ENCODE results near the gene WSB1. TPM values are rescaled to one million over a fixed set of nuclear protein-coding genes. Genes with fewer than 3 reads are reported as not detected.
A peak's percentile ranks its signal among the peaks of the same experiment; 100 is the strongest.
"Not testable (repeated sequence)": the region's sequence is repeated elsewhere in the genome, so short reads cannot be mapped to it uniquely, and the experiment has no call there.

Gene WSB1
- 100 to 1,000 TPM in 7 of 8 experiments, 10 to 100 TPM in 1; 64.9 to 305 (median 210) TPM for total RNA-seq

- H3K4me1 ChIP-seq (replicated peaks in 1 of 2) = peaks cover 15 to 20% of the 10 kb centered on the region in 2 donors
- peak within 1 kb of the TSS; percentile 86 to 96 for H3K27ac ChIP-seq
- H3K4me3 ChIP-seq = peak within 1 kb of the TSS; percentile 60 to 94 (median 75)
- 0 to 4% (median 0%) methylated on average over 3 to 14 of the region's 66 CpGs; no CpG with 5 or more reads in 3 of the 10 experiments for WGBS, 10 experiments
- ATAC-seq (replicated peaks in 6 of 8) = peak; percentile 78 to 95 (median 92)
- in situ Hi-C loops (cut with MboI; ENCODE audit: low pct_unique_long_range_greater_than_20kb in 2 of 9, low sequenced_read_pairs in 9 of 9, unreplicated experiment in 9 of 9) = no loop called here
Measured at GRCh38 chr17:27293898-27294688, at the start of gene WSB1. Gene WSB1 (plus strand): TSS chr17:27294114. CDS start chr17:27294396, 282 bp downstream.

- ATAC-seq (replicated peaks in 6 of 8) = peak in 7 of 8 experiments; percentile 12 to 76 (median 22)
- in situ Hi-C loops (cut with MboI; ENCODE audit: low pct_unique_long_range_greater_than_20kb in 2 of 9, low sequenced_read_pairs in 9 of 9, unreplicated experiment in 9 of 9) = loop anchor here in 7 of 9 experiments (10.0 to 25.0 kb wide), 7 partner anchors 90 to 443 kb away; partner anchors contain the start of gene KSR1 (in 1 of the 7)
- WGBS, 10 experiments = 30 to 90% (median 78%) methylated on average over 1 to 10 of the region's 16 CpGs
Measured at GRCh38 chr17:27244491-27245223, 49.3 kb upstream of the WSB1 start.

GRCh38 chr17:27245230-27245696 lies 48.7 kb upstream of the WSB1 start:
- H3K27ac ChIP-seq = no peak overlapping the region
- 0 to 40% (median 13%) methylated on average over 2 to 6 of the region's 7 CpGs for WGBS, 10 experiments
- H3K4me1 ChIP-seq (replicated peaks in 1 of 2) = peaks cover 6 to 10% of the 10 kb centered on the region in 2 donors
- in situ Hi-C loops (cut with MboI; ENCODE audit: low pct_unique_long_range_greater_than_20kb in 2 of 9, low sequenced_read_pairs in 9 of 9, unreplicated experiment in 9 of 9) = loop anchor here in 7 of 9 experiments (10.0 to 25.0 kb wide), 7 partner anchors 90 to 442 kb away; partner anchors contain the start of gene KSR1 (in 1 of the 7)
- ATAC-seq (replicated peaks in 6 of 8) = peak; percentile 85 to 100 (median 98)
- no peak overlapping the region for H3K4me3 ChIP-seq

More at GRCh38 chr17:27244491-27245223, 49.3 kb upstream of the WSB1 start:
- Histone ChIP-seq H3K4me1 (replicated peaks in 1 of 2) (peaks cover 7 to 10% of the 10 kb centered on the region in 2 donors), H3K27ac (no peak overlapping the region), H3K4me3 (no peak overlapping the region)

- H3K4me1 ChIP-seq (replicated peaks in 1 of 2) = peaks cover 2 to 10% of the 10 kb centered on the region in 2 donors
- no peak overlapping the region for H3K27ac ChIP-seq
- in situ Hi-C loops (cut with MboI; ENCODE audit: low pct_unique_long_range_greater_than_20kb in 2 of 9, low sequenced_read_pairs in 9 of 9, unreplicated experiment in 9 of 9) = loop anchor here in 7 of 9 experiments (10.0 to 25.0 kb wide), 7 partner anchors 88 to 441 kb away; partner anchors contain the start of gene KSR1 (in 1 of the 7)
- no peak for ATAC-seq (replicated peaks in 6 of 8)
- H3K4me3 ChIP-seq = no peak overlapping the region
Measured at GRCh38 chr17:27246537-27246936, 47.4 kb upstream of the WSB1 start.

GRCh38 chr17:27247071-27247957 lies 46.6 kb upstream of the WSB1 start:
- peak in 3 of 8 experiments; percentile 54 to 89 (median 68) for ATAC-seq (replicated peaks in 6 of 8)
- in situ Hi-C loops (cut with MboI; ENCODE audit: low pct_unique_long_range_greater_than_20kb in 2 of 9, low sequenced_read_pairs in 9 of 9, unreplicated experiment in 9 of 9) = loop anchor here in 7 of 9 experiments (10.0 to 25.0 kb wide), 7 partner anchors 87 to 440 kb away; partner anchors contain the start of gene KSR1 (in 1 of the 7)

GRCh38 chr17:27247958-27248342 lies 46.0 kb upstream of the WSB1 start:
- WGBS, 10 experiments = 70 to 100% (median 92%) methylated on average over 1 to 3 of the region's 3 CpGs
- ATAC-seq (replicated peaks in 6 of 8) = no peak
- Histone ChIP-seq H3K27ac (no peak overlapping the region), H3K4me1 (replicated peaks in 1 of 2) (peaks cover 2 to 10% of the 10 kb centered on the region in 2 donors), H3K4me3 (no peak overlapping the region)
- in situ Hi-C loops (cut with MboI; ENCODE audit: low pct_unique_long_range_greater_than_20kb in 2 of 9, low sequenced_read_pairs in 9 of 9, unreplicated experiment in 9 of 9) = loop anchor here in 7 of 9 experiments (10.0 to 25.0 kb wide), 7 partner anchors 87 to 439 kb away; partner anchors contain the start of gene KSR1 (in 1 of the 7)

More at GRCh38 chr17:27247071-27247957, 46.6 kb upstream of the WSB1 start:
- Histone ChIP-seq H3K4me3 (no peak overlapping the region), H3K27ac (no peak overlapping the region), H3K4me1 (replicated peaks in 1 of 2) (peaks cover 2 to 10% of the 10 kb centered on the region in 2 donors)
- WGBS, 10 experiments = 8 to 100% (median 62%) methylated on average over 1 to 4 of the region's 7 CpGs; no CpG with 5 or more reads in 2 of the 10 experiments

- in situ Hi-C loops (cut with MboI; ENCODE audit: low pct_unique_long_range_greater_than_20kb in 2 of 9, low sequenced_read_pairs in 9 of 9, unreplicated experiment in 9 of 9) = loop anchor here in 1 of 9 experiments (25.0 kb wide), 1 partner anchor 387 kb away; the partner anchor contains the start of gene LGALS9
- 17 to 67% (median 50%) methylated on average over 1 of the region's 1 CpG; no CpG with 5 or more reads in 7 of the 10 experiments for WGBS, 10 experiments
- not testable (repeated sequence) for H3K4me1 ChIP-seq (replicated peaks in 1 of 2); H3K4me3 ChIP-seq; H3K27ac ChIP-seq; ATAC-seq (replicated peaks in 6 of 8)
Measured at GRCh38 chr17:27250791-27251190, 43.1 kb upstream of the WSB1 start.

- H3K4me3 ChIP-seq; H3K27ac ChIP-seq; H3K4me1 ChIP-seq (replicated peaks in 1 of 2); ATAC-seq (replicated peaks in 6 of 8): not testable (repeated sequence)
- WGBS, 10 experiments = 31 to 100% (median 80%) methylated on average over 1 to 4 of the region's 4 CpGs; no CpG with 5 or more reads in 3 of the 10 experiments
- in situ Hi-C loops (cut with MboI; ENCODE audit: low pct_unique_long_range_greater_than_20kb in 2 of 9, low sequenced_read_pairs in 9 of 9, unreplicated experiment in 9 of 9) = loop anchor here in 1 of 9 experiments (25.0 kb wide), 1 partner anchor 382 kb away; the partner anchor contains the start of gene LGALS9
Measured at GRCh38 chr17:27254802-27255201, 39.1 kb upstream of the WSB1 start.

GRCh38 chr17:27256225-27257030 lies 37.5 kb upstream of the WSB1 start:
- no peak for ATAC-seq (replicated peaks in 6 of 8)
- H3K27ac ChIP-seq = no peak overlapping the region
- H3K4me1 ChIP-seq (replicated peaks in 1 of 2) = no peaks in the 10 kb centered on the region
- 46 to 93% (median 79%) methylated on average over 1 to 4 of the region's 5 CpGs for WGBS, 10 experiments
- H3K4me3 ChIP-seq = no peak overlapping the region
- in situ Hi-C loops (cut with MboI; ENCODE audit: low pct_unique_long_range_greater_than_20kb in 2 of 9, low sequenced_read_pairs in 9 of 9, unreplicated experiment in 9 of 9) = loop anchor here in 1 of 9 experiments (25.0 kb wide), 1 partner anchor 381 kb away; the partner anchor contains the start of gene LGALS9

- WGBS, 10 experiments = 58 to 93% (median 86%) methylated on average over 1 to 4 of the region's 4 CpGs; no CpG with 5 or more reads in 1 of the 10 experiments
- ATAC-seq (replicated peaks in 6 of 8) = peak in 2 of 8 experiments; percentile 20 to 37
- in situ Hi-C loops (cut with MboI; ENCODE audit: low pct_unique_long_range_greater_than_20kb in 2 of 9, low sequenced_read_pairs in 9 of 9, unreplicated experiment in 9 of 9) = loop anchor here in 1 of 9 experiments (25.0 kb wide), 1 partner anchor 380 kb away; the partner anchor contains the start of gene LGALS9
- Histone ChIP-seq H3K27ac (no peak overlapping the region), H3K4me1 (replicated peaks in 1 of 2) (no peaks in the 10 kb centered on the region), H3K4me3 (no peak overlapping the region)
Measured at GRCh38 chr17:27257031-27257357, 36.9 kb upstream of the WSB1 start.

GRCh38 chr17:27259356-27259755 lies 34.6 kb upstream of the WSB1 start:
- no peak overlapping the region for H3K4me3 ChIP-seq
- in situ Hi-C loops (cut with MboI; ENCODE audit: low pct_unique_long_range_greater_than_20kb in 2 of 9, low sequenced_read_pairs in 9 of 9, unreplicated experiment in 9 of 9) = loop anchor here in 1 of 9 experiments (25.0 kb wide), 1 partner anchor 378 kb away; the partner anchor contains the start of gene LGALS9
- WGBS, 10 experiments = 70 to 100% (median 100%) methylated on average over 2 to 3 of the region's 4 CpGs; no CpG with 5 or more reads in 3 of the 10 experiments
- H3K27ac ChIP-seq = no peak overlapping the region
- no peak for ATAC-seq (replicated peaks in 6 of 8)
- H3K4me1 ChIP-seq (replicated peaks in 1 of 2) = no peaks in the 10 kb centered on the region

All from motor neuron (in vitro differentiated cells).